Activated CD4-positive, alpha-beta memory T cell treated with anti-CD3 and anti-CD28 coated beads for 36 hours (primary cell): Measurements from ENCODE around the gene OR14C36. TPM values are rescaled to one million over a fixed set of nuclear protein-coding genes. Genes with fewer than 3 reads are reported as not detected.

ENCODE experiments used
- CTCF ChIA-PET: fragments of 350-600 bp; sonication (Branson Sonifier 250); formaldehyde crosslinking; loops from one replicate; lab custom pipeline; 2021; ENCODE audit warnings: antibody characterized with exemption, inconsistent platforms; lab: Charles Lee
- POLR2A ChIA-PET: fragments of 350-600 bp; sonication (Branson Sonifier 250); formaldehyde crosslinking; loops from one replicate; lab custom pipeline; 2021; ENCODE audit warnings: antibody characterized with exemption; lab: Charles Lee
- DNase-seq: peaks from one replicate; pipeline ENCODE4 v3.0.0-alpha.2; 2020
- H3K27ac Mint-ChIP-seq: one replicate; pipeline ENCODE4 v1.8.0; 2021; ENCODE audit warnings: mixed read lengths
- H3K27me3 Mint-ChIP-seq: one replicate; pipeline ENCODE4 v1.8.0; 2021; ENCODE audit warnings: mixed read lengths
- H3K36me3 Mint-ChIP-seq: one replicate; pipeline ENCODE4 v1.8.0; 2021; ENCODE audit warnings: mixed read lengths
- H3K4me1 Mint-ChIP-seq: one replicate; pipeline ENCODE4 v1.8.0; 2021; ENCODE audit warnings: low read depth, mixed read lengths
- H3K4me3 Mint-ChIP-seq: one replicate; pipeline ENCODE4 v1.8.0; 2021; ENCODE audit warnings: mild to moderate bottlenecking, mixed read lengths
- H3K9me3 Mint-ChIP-seq: one replicate; pipeline ENCODE4 v1.8.0; 2021; ENCODE audit warnings: mixed read lengths
- intact Hi-C: fragments of 100-400 bp; cut with micrococcal nuclease; formaldehyde crosslinking; loops from one replicate; pipeline ENCODE4 v1.15.1; 2023
- total RNA-seq, 2 experiments: library from RNA; stranded (reverse); gene quantifications; one replicate each; pipeline ENCODE4 v1.2.3, GENCODE V29; 2021

Gene OR14C36
- total RNA-seq, 2 experiments from 2014 or later = not detected

GRCh38 chr1:248375446-248375845 lies 26.9 kb downstream of the OR14C36 start, which contains the start of gene OR2T6:
TSS of gene OR2T6 (plus strand) at chr1:248375746. CDS start at chr1:248387609, 11,863 bp downstream.
- H3K27me3 Mint-ChIP-seq = no peaks in the 10 kb centered on the region
- intact Hi-C loops = no loop called here
- no peak for DNase-seq
- peaks cover 8% of the 10 kb centered on the region for H3K4me1 Mint-ChIP-seq
- no peak within 1 kb of the TSS for H3K27ac Mint-ChIP-seq
- no peaks in the 10 kb centered on the region for H3K9me3 Mint-ChIP-seq
- ChIA-PET POLR2A (no interaction called here), CTCF (no interaction called here)
- no peaks in the 10 kb centered on the region for H3K36me3 Mint-ChIP-seq
- H3K4me3 Mint-ChIP-seq = no peak within 1 kb of the TSS

- CTCF ChIA-PET = no interaction called here
These were observed 28.3 kb downstream of the OR14C36 start for GRCh38 chr1:248376916-248377315.

GRCh38 chr1:248380854-248381253 lies 32.3 kb downstream of the OR14C36 start:
- DNase-seq = no peak
- Mint-ChIP-seq H3K4me1 (no peaks in the 10 kb centered on the region), H3K9me3 (no peaks in the 10 kb centered on the region), H3K4me3 (no peak overlapping the region), H3K27ac (no peak overlapping the region), H3K36me3 (no peaks in the 10 kb centered on the region), H3K27me3 (peaks cover 3% of the 10 kb centered on the region)
- ChIA-PET CTCF (no interaction called here), POLR2A (no interaction called here)
- intact Hi-C loops = no loop called here

More at GRCh38 chr1:248376916-248377315, 28.3 kb downstream of the OR14C36 start:
- H3K27me3 Mint-ChIP-seq = no peaks in the 10 kb centered on the region
- no peak overlapping the region for H3K27ac Mint-ChIP-seq
- intact Hi-C loops = no loop called here
- no peak for DNase-seq
- no peaks in the 10 kb centered on the region for H3K36me3 Mint-ChIP-seq
- no peak overlapping the region for H3K4me3 Mint-ChIP-seq
- H3K9me3 Mint-ChIP-seq = no peaks in the 10 kb centered on the region
- H3K4me1 Mint-ChIP-seq = peaks cover 8% of the 10 kb centered on the region
- POLR2A ChIA-PET = no interaction called here

- Mint-ChIP-seq H3K4me3 (no peak overlapping the region), H3K27me3 (peaks cover 18% of the 10 kb centered on the region), H3K4me1 (no peaks in the 10 kb centered on the region), H3K9me3 (no peaks in the 10 kb centered on the region), H3K36me3 (no peaks in the 10 kb centered on the region), H3K27ac (no peak overlapping the region)
- intact Hi-C loops = no loop called here
- CTCF ChIA-PET = no interaction called here
- POLR2A ChIA-PET = no interaction called here
- no peak for DNase-seq
These were observed 39.9 kb downstream of the OR14C36 start for GRCh38 chr1:248388426-248388825.

GRCh38 chr1:248393050-248393449 lies 44.5 kb downstream of the OR14C36 start:
- intact Hi-C loops = no loop called here
- no peak for DNase-seq
- Mint-ChIP-seq H3K4me1 (no peaks in the 10 kb centered on the region), H3K27ac (no peak overlapping the region), H3K36me3 (peaks cover 3% of the 10 kb centered on the region), H3K4me3 (no peak overlapping the region), H3K27me3 (peaks cover 21% of the 10 kb centered on the region), H3K9me3 (peaks cover 7% of the 10 kb centered on the region)
- ChIA-PET POLR2A (no interaction called here), CTCF (no interaction called here)

Other genes starting within 250 kb of the OR14C36 start
- gene OR2M5, start 203.6 kb upstream of the OR14C36 start, total RNA-seq = not detected
- not detected for gene OR2M2, start 174.0 kb upstream of the OR14C36 start, total RNA-seq
- not detected for gene OR2M3, start 151.5 kb upstream of the OR14C36 start, total RNA-seq
- not detected for gene OR2M4, start 117.4 kb upstream of the OR14C36 start, total RNA-seq
- not detected for gene OR2T33, start 70.8 kb upstream of the OR14C36 start, total RNA-seq
- not detected for gene OR2T12, start 45.4 kb upstream of the OR14C36 start, total RNA-seq
- gene OR2M7, start 24.2 kb upstream of the OR14C36 start, total RNA-seq = not detected
- gene OR2T4, start 12.9 kb downstream of the OR14C36 start, total RNA-seq = not detected
- not detected for gene OR2T6, start 27.0 kb downstream of the OR14C36 start, total RNA-seq
- not detected for gene OR2T1, start 54.3 kb downstream of the OR14C36 start, total RNA-seq
- not detected for gene OR2T2, start 96.9 kb downstream of the OR14C36 start, total RNA-seq
- not detected for gene OR2T3, start 124.6 kb downstream of the OR14C36 start, total RNA-seq
- gene OR2T5, start 139.8 kb downstream of the OR14C36 start, total RNA-seq = not detected
- not detected for gene OR2G6, start 159.3 kb downstream of the OR14C36 start, total RNA-seq
- not detected for gene OR2T29, start 214.0 kb downstream of the OR14C36 start, total RNA-seq
- gene OR2T34, start 226.0 kb downstream of the OR14C36 start, total RNA-seq = not detected
- not detected for gene OR2T10, start 248.9 kb downstream of the OR14C36 start, total RNA-seq